Mesenchymal stem cell (in vitro differentiated cells and primary cell): ENCODE data around the gene TMEM132E.

Source experiments
- DNase-seq: peaks from one replicate; pipeline ENCODE4 v3.0.0-alpha.2; 2013
- H2AFZ ChIP-seq: one replicate; pipeline ENCODE4 v1.6.1; 2013; ENCODE audit warnings: low read depth, mild to moderate bottlenecking, control low read depth, inconsistent platforms, low read length, moderate library complexity
- H2AK5ac ChIP-seq: 2 replicates; pipeline ENCODE4 v1.6.1; 2013; ENCODE audit warnings: low read length, moderate library complexity, mild to moderate bottlenecking, inconsistent platforms; ENCODE audit not compliant: severe bottlenecking
- H2BK120ac ChIP-seq: one replicate; pipeline ENCODE4 v1.6.1; 2013; ENCODE audit warnings: low read depth, mild to moderate bottlenecking, inconsistent platforms, low read length, moderate library complexity
- H2BK12ac ChIP-seq, 2 experiments: one replicate each; pipeline ENCODE4 v1.6.1; 2013; ENCODE audit warnings: inconsistent platforms in 2 of 2, low read length in 2 of 2, mild to moderate bottlenecking in 2 of 2, moderate library complexity in 2 of 2, control low read depth in 1 of 2
- H2BK15ac ChIP-seq: one replicate; pipeline ENCODE4 v1.6.1; 2013; ENCODE audit warnings: mild to moderate bottlenecking, low read depth, inconsistent platforms; ENCODE audit not compliant: poor library complexity, severe bottlenecking
- H2BK5ac ChIP-seq: 2 replicates; pipeline ENCODE4 v1.6.1; 2013; ENCODE audit warnings: low read depth, mild to moderate bottlenecking, low read length, control low read depth, inconsistent platforms; ENCODE audit not compliant: poor library complexity, severe bottlenecking
- H3K14ac ChIP-seq, 2 experiments: one replicate each; pipeline ENCODE4 v1.6.1; 2013; ENCODE audit warnings: inconsistent platforms in 2 of 2, low read length in 2 of 2, control low read depth in 1 of 2, mild to moderate bottlenecking in 1 of 2, moderate library complexity in 1 of 2
- H3K18ac ChIP-seq, 2 experiments: one replicate each; pipeline ENCODE4 v1.6.1; 2013; ENCODE audit warnings: inconsistent platforms in 2 of 2, low read length in 2 of 2, control low read depth in 1 of 2, low read depth in 1 of 2, mild to moderate bottlenecking in 1 of 2
- H3K23ac ChIP-seq, 2 experiments: one replicate each; pipeline ENCODE4 v1.6.1; 2013; ENCODE audit warnings: inconsistent platforms in 2 of 2, low read length in 2 of 2, mild to moderate bottlenecking in 2 of 2, moderate library complexity in 2 of 2, control low read depth in 1 of 2
- H3K27ac ChIP-seq: 2 replicates; pipeline ENCODE4 v1.5.1; 2013; ENCODE audit warnings: mild to moderate bottlenecking, moderate library complexity, low read length, control low read depth, inconsistent platforms; ENCODE audit not compliant: poor library complexity, severe bottlenecking
- H3K27me3 ChIP-seq, 2 experiments: 2 replicates each; pipeline versions ENCODE4 v1.6.1 to v1.7.0; 2013; ENCODE audit warnings: low read length in 2 of 2, mild to moderate bottlenecking in 2 of 2, moderate library complexity in 2 of 2, control low read depth in 1 of 2, inconsistent platforms in 1 of 2; ENCODE audit not compliant: control insufficient read depth in 1 of 2, insufficient read depth in 1 of 2
- H3K36me3 ChIP-seq, 2 experiments: 2 replicates each; pipeline versions ENCODE4 v1.6.1 to v1.7.0; 2013; ENCODE audit warnings: low read length in 2 of 2, control low read depth in 1 of 2, inconsistent platforms in 1 of 2, low read depth in 1 of 2, mild to moderate bottlenecking in 1 of 2; ENCODE audit not compliant: insufficient read depth in 2 of 2, control insufficient read depth in 1 of 2
- H3K4ac ChIP-seq, 2 experiments: one replicate each; pipeline ENCODE4 v1.6.1; 2013; ENCODE audit warnings: inconsistent platforms in 2 of 2, low read length in 2 of 2, mild to moderate bottlenecking in 2 of 2, moderate library complexity in 2 of 2, control low read depth in 1 of 2, low read depth in 1 of 2
- H3K4me1 ChIP-seq: 2 replicates; pipeline ENCODE4 v1.6.1; 2013; ENCODE audit warnings: low read depth, low read length, control low read depth; ENCODE audit not compliant: control insufficient read depth, insufficient read depth
- H3K4me2 ChIP-seq: 2 replicates; pipeline ENCODE4 v1.6.1; 2013; ENCODE audit warnings: low read length, mild to moderate bottlenecking, inconsistent platforms; ENCODE audit not compliant: poor library complexity, severe bottlenecking
- H3K4me3 ChIP-seq, 2 experiments: 2 replicates each; pipeline versions ENCODE4 v1.5.1 to v1.7.0; 2013; ENCODE audit warnings: low read length in 2 of 2, mild to moderate bottlenecking in 2 of 2, control low read depth in 1 of 2, low read depth in 1 of 2; ENCODE audit not compliant: insufficient read depth in 1 of 2
- H3K79me1 ChIP-seq: replicated peaks from 2 replicates; pipeline ENCODE4 v1.6.1; 2013; ENCODE audit warnings: mild to moderate bottlenecking, control low read depth, low read length, inconsistent platforms; ENCODE audit not compliant: poor library complexity, severe bottlenecking
- H3K9ac ChIP-seq: 2 replicates; pipeline ENCODE4 v1.7.0; 2013; ENCODE audit warnings: mild to moderate bottlenecking, low read length, moderate library complexity
- H3K9me3 ChIP-seq: 2 replicates; pipeline ENCODE4 v1.7.0; 2013; ENCODE audit warnings: mild to moderate bottlenecking, low read length; ENCODE audit not compliant: control insufficient read depth
- H4K8ac ChIP-seq: one replicate; pipeline ENCODE4 v1.6.1; 2013; ENCODE audit warnings: inconsistent platforms, mild to moderate bottlenecking, low read length, moderate library complexity
- H4K91ac ChIP-seq: one replicate; pipeline ENCODE4 v1.6.1; 2013; ENCODE audit warnings: mild to moderate bottlenecking, low read length, inconsistent platforms
- WGBS: methylation state at CpG from one replicate; pipeline ENCODE4 v1.1.7; 2013; ENCODE audit warnings: mixed read lengths; 5-methylcytosine and 5-hydroxymethylcytosine counted together

TMEM132E gene

GRCh38 chr17:34653511-34653910, 74.1 kb downstream of the TMEM132E start:
- H3K27ac ChIP-seq = no peak overlapping the region
- H3K79me1 ChIP-seq = no peaks in the 10 kb centered on the region
- H3K36me3 ChIP-seq = no peaks in the 10 kb centered on the region
- H2AFZ ChIP-seq = no peak overlapping the region
- DNase-seq = no peak
- no peak overlapping the region for H2AK5ac ChIP-seq
- H2BK15ac ChIP-seq = no peak overlapping the region
- no peaks in the 10 kb centered on the region for H3K9me3 ChIP-seq
- H3K4me1 ChIP-seq = no peaks in the 10 kb centered on the region
- no peak overlapping the region for H2BK120ac ChIP-seq
- H4K8ac ChIP-seq = no peak overlapping the region
- no peak overlapping the region for H3K4me2 ChIP-seq
- peaks cover 0 to 46% of the 10 kb centered on the region in 2 experiments for H3K27me3 ChIP-seq
- H3K4ac ChIP-seq = no peak overlapping the region
- H2BK5ac ChIP-seq = no peak overlapping the region
- no peak overlapping the region for H2BK12ac ChIP-seq
- H4K91ac ChIP-seq = no peak overlapping the region
- no peak overlapping the region for H3K14ac ChIP-seq
- 53% methylated on average over 11 of the region's 11 CpGs for WGBS
- no peak overlapping the region for H3K9ac ChIP-seq
- no peak overlapping the region for H3K23ac ChIP-seq
- no peak overlapping the region for H3K18ac ChIP-seq
- H3K4me3 ChIP-seq = no peak overlapping the region

GRCh38 chr17:34654276-34654880, 75.0 kb downstream of the TMEM132E start:
- Histone ChIP-seq H4K91ac (no peak overlapping the region), H2AFZ (no peak overlapping the region), H3K36me3 (no peaks in the 10 kb centered on the region), H4K8ac (no peak overlapping the region), H3K4me3 (no peak overlapping the region), H3K9ac (no peak overlapping the region), H3K9me3 (no peaks in the 10 kb centered on the region), H3K4me2 (no peak overlapping the region), H2AK5ac (no peak overlapping the region), H3K23ac (no peak overlapping the region), H3K4me1 (no peaks in the 10 kb centered on the region), H3K79me1 (no peaks in the 10 kb centered on the region), H3K18ac (no peak overlapping the region), H2BK15ac (no peak overlapping the region), H3K27me3 (peaks cover 0 to 46% of the 10 kb centered on the region in 2 experiments), H3K4ac (no peak overlapping the region), H2BK5ac (no peak overlapping the region), H3K27ac (no peak overlapping the region), H2BK12ac (no peak overlapping the region), H2BK120ac (no peak overlapping the region), H3K14ac (no peak overlapping the region)
- DNase-seq = no peak
- 52% methylated on average over 4 of the region's 4 CpGs for WGBS

GRCh38 chr17:34654881-34655276, 75.5 kb downstream of the TMEM132E start:
- Histone ChIP-seq H2BK12ac (no peak overlapping the region), H3K4ac (no peak overlapping the region), H3K9ac (no peak overlapping the region), H3K36me3 (no peaks in the 10 kb centered on the region), H2BK15ac (no peak overlapping the region), H3K4me3 (no peak overlapping the region), H3K27ac (no peak overlapping the region), H3K14ac (no peak overlapping the region), H2AK5ac (no peak overlapping the region), H2BK5ac (no peak overlapping the region), H3K9me3 (no peaks in the 10 kb centered on the region), H3K18ac (no peak overlapping the region), H2BK120ac (no peak overlapping the region), H4K8ac (no peak overlapping the region), H3K23ac (no peak overlapping the region), H3K27me3 (peaks cover 0 to 46% of the 10 kb centered on the region in 2 experiments), H3K4me1 (no peaks in the 10 kb centered on the region), H4K91ac (no peak overlapping the region), H3K4me2 (no peak overlapping the region), H2AFZ (no peak overlapping the region), H3K79me1 (no peaks in the 10 kb centered on the region)
- no peak for DNase-seq
- WGBS = 54% methylated on average over 3 of the region's 3 CpGs

GRCh38 chr17:34656801-34657200, 77.4 kb downstream of the TMEM132E start:
- no peaks in the 10 kb centered on the region for H3K9me3 ChIP-seq

More at GRCh38 chr17:34656801-34657200, 77.4 kb downstream of the TMEM132E start:
- Histone ChIP-seq H3K4me2 (no peak overlapping the region), H3K36me3 (no peaks in the 10 kb centered on the region), H2AK5ac (no peak overlapping the region), H3K9ac (no peak overlapping the region), H4K91ac (no peak overlapping the region), H3K4me1 (no peaks in the 10 kb centered on the region), H4K8ac (no peak overlapping the region), H3K27ac (no peak overlapping the region), H2BK5ac (no peak overlapping the region), H3K18ac (no peak overlapping the region), H2BK12ac (no peak overlapping the region), H3K23ac (no peak overlapping the region), H3K4ac (no peak overlapping the region), H3K4me3 (no peak overlapping the region), H2BK120ac (no peak overlapping the region), H3K14ac (no peak overlapping the region), H3K79me1 (no peaks in the 10 kb centered on the region), H3K27me3 (peaks cover 0 to 36% of the 10 kb centered on the region in 2 experiments), H2BK15ac (no peak overlapping the region), H2AFZ (no peak overlapping the region)
- no peak for DNase-seq
- WGBS = 66% methylated on average over 3 of the region's 4 CpGs
